Memory B cell (primary cell): ENCODE data around the gene CNIH3.

Experiments
- ATAC-seq: fragments of 150-1000 bp; cut with Tn5 transposase; 2 replicates; pipeline ENCODE4 v1.10.0; 2021; ENCODE audit warnings: low read depth, mild to moderate bottlenecking, moderate library complexity
- DNase-seq, 2 donors: peaks; one replicate each; pipeline ENCODE4 v3.0.0; 2022; ENCODE audit warnings: low spot score in 2 of 2
- H3K27ac Mint-ChIP-seq: one replicate; pipeline ENCODE4 v1.8.0; 2022; ENCODE audit warnings: mild to moderate bottlenecking, moderate library complexity, mixed read lengths
- H3K27me3 Mint-ChIP-seq: one replicate; pipeline ENCODE4 v1.8.0; 2022; ENCODE audit warnings: mixed read lengths
- H3K36me3 Mint-ChIP-seq: one replicate; pipeline ENCODE4 v1.8.0; 2022; ENCODE audit warnings: mild to moderate bottlenecking, mixed read lengths
- H3K4me1 Mint-ChIP-seq: one replicate; pipeline ENCODE4 v1.8.0; 2022; ENCODE audit warnings: mixed read lengths
- H3K4me3 Mint-ChIP-seq: one replicate; pipeline ENCODE4 v1.8.0; 2022; ENCODE audit warnings: mild to moderate bottlenecking, moderate library complexity, mixed read lengths
- H3K9me3 Mint-ChIP-seq: one replicate; pipeline ENCODE4 v1.8.0; 2022; ENCODE audit warnings: mixed read lengths

CNIH3 gene

GRCh38 chr1:224622831-224623230 is 6.7 kb downstream of the CNIH3 start:
- ATAC-seq (no peak), DNase-seq (no peak)
- Mint-ChIP-seq H3K9me3 (peaks cover 13% of the 10 kb centered on the region), H3K36me3 (peaks cover 5% of the 10 kb centered on the region), H3K4me3 (no peak overlapping the region), H3K27me3 (peaks cover 24% of the 10 kb centered on the region), H3K27ac (no peak overlapping the region), H3K4me1 (peaks cover 9% of the 10 kb centered on the region)

- Mint-ChIP-seq H3K4me3 (no peak overlapping the region), H3K27ac (no peak overlapping the region), H3K36me3 (peaks cover 5% of the 10 kb centered on the region), H3K9me3 (peaks cover 13% of the 10 kb centered on the region), H3K27me3 (peaks cover 23% of the 10 kb centered on the region), H3K4me1 (peaks cover 9% of the 10 kb centered on the region)
- ATAC-seq = no peak
- no peak for DNase-seq
Measured at GRCh38 chr1:224623310-224623714, 7.2 kb downstream of the CNIH3 start.

- H3K4me3 Mint-ChIP-seq = no peak overlapping the region
- H3K4me1 Mint-ChIP-seq = peaks cover 9% of the 10 kb centered on the region
- H3K27me3 Mint-ChIP-seq = peaks cover 24% of the 10 kb centered on the region
- peaks cover 5% of the 10 kb centered on the region for H3K36me3 Mint-ChIP-seq
- DNase-seq = no peak
- H3K27ac Mint-ChIP-seq = no peak overlapping the region
- H3K9me3 Mint-ChIP-seq = peaks cover 13% of the 10 kb centered on the region
- ATAC-seq = no peak
Measured at GRCh38 chr1:224623743-224624333, 7.7 kb downstream of the CNIH3 start.

GRCh38 chr1:224624432-224624831 is 8.3 kb downstream of the CNIH3 start:
- H3K27ac Mint-ChIP-seq = no peak overlapping the region
- H3K36me3 Mint-ChIP-seq = peaks cover 5% of the 10 kb centered on the region
- H3K4me1 Mint-ChIP-seq = peaks cover 9% of the 10 kb centered on the region
- ATAC-seq (no peak), DNase-seq (no peak)
- peaks cover 24% of the 10 kb centered on the region for H3K27me3 Mint-ChIP-seq
- peaks cover 13% of the 10 kb centered on the region for H3K9me3 Mint-ChIP-seq
- H3K4me3 Mint-ChIP-seq = no peak overlapping the region

GRCh38 chr1:224626042-224626441 is 9.9 kb downstream of the CNIH3 start:
- no peak for DNase-seq
- H3K27me3 Mint-ChIP-seq = peaks cover 24% of the 10 kb centered on the region
- H3K4me1 Mint-ChIP-seq = peaks cover 9% of the 10 kb centered on the region
- peaks cover 13% of the 10 kb centered on the region for H3K9me3 Mint-ChIP-seq
- H3K4me3 Mint-ChIP-seq = no peak overlapping the region
- no peak overlapping the region for H3K27ac Mint-ChIP-seq
- no peak for ATAC-seq
- peaks cover 5% of the 10 kb centered on the region for H3K36me3 Mint-ChIP-seq

- Mint-ChIP-seq H3K4me1 (no peaks in the 10 kb centered on the region), H3K4me3 (no peak overlapping the region), H3K9me3 (no peaks in the 10 kb centered on the region), H3K27me3 (peaks cover 10% of the 10 kb centered on the region), H3K27ac (no peak overlapping the region), H3K36me3 (no peaks in the 10 kb centered on the region)
- ATAC-seq (no peak), DNase-seq (no peak)
Measured at GRCh38 chr1:224629965-224630364, 13.8 kb downstream of the CNIH3 start.

DNA sequence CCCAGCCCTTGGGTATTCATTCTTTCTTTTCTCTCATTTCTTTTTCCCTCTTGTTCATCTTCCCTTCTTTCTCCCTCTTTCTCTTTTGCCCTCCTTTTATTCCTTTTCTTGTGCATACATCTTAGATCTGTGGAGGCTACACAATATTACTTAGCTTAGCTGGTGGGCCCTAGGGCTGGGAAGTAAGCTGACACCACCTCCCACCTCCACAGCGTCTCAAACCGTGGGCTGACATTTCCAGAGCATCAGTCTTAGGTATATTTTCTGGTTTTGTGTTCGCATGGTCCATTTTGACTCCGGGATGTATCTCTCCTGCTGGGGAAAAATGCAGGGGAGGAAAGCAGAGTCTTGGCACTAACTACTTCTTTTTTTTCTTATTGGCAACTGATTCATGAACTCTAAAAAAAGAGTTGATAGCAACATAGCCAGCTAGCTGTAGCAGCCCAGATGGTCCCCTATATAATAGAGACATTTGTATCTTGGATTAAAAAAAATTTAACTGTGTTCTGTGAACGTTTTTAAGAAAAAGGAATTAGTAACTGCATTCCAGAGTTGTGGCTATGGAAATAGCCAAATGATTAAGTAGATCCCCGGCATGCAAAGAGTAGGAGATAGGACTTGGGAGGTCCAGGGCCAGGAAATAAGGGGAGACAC is 15.5 kb downstream of the CNIH3 start:
- no peaks in the 10 kb centered on the region for H3K4me1 Mint-ChIP-seq
- peaks cover 10% of the 10 kb centered on the region for H3K27me3 Mint-ChIP-seq
- H3K36me3 Mint-ChIP-seq = no peaks in the 10 kb centered on the region
- no peak overlapping the region for H3K27ac Mint-ChIP-seq
- DNase-seq (no peak), ATAC-seq (no peak)
- H3K9me3 Mint-ChIP-seq = no peaks in the 10 kb centered on the region
- no peak overlapping the region for H3K4me3 Mint-ChIP-seq

DNA sequence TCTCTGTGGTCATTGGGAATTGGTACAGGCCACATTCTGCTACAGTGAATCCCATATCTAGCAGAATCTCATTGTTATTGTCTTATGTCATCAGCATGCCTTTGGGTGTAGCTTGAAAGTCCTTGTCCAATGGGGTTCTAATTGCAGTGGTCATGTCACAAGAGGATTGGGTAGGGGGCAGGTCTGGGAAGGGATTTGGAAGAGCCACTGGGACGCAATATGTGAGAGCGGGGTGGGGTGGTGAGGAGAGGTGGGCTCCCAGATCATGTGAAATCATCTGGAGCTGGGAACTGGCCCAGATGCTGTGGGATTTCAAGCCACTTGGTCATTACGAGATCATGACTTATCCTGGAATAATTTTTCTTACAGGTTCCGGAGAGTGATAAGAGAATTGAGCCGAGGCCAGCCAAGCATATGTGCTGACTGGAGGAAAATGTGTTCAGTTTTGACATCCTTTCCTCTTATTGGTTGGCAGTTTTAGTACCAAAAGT is 16.3 kb downstream of the CNIH3 start:
- H3K4me1 Mint-ChIP-seq = no peaks in the 10 kb centered on the region
- no peak for DNase-seq
- H3K36me3 Mint-ChIP-seq = no peaks in the 10 kb centered on the region
- no peaks in the 10 kb centered on the region for H3K9me3 Mint-ChIP-seq
- H3K27ac Mint-ChIP-seq = no peak overlapping the region
- H3K4me3 Mint-ChIP-seq = no peak overlapping the region
- H3K27me3 Mint-ChIP-seq = peaks cover 10% of the 10 kb centered on the region
- no peak for ATAC-seq

GRCh38 chr1:224632921-224633321 is 16.8 kb downstream of the CNIH3 start:
- ATAC-seq (no peak), DNase-seq (no peak)
- no peaks in the 10 kb centered on the region for H3K9me3 Mint-ChIP-seq
- H3K4me1 Mint-ChIP-seq = no peaks in the 10 kb centered on the region
- no peak overlapping the region for H3K4me3 Mint-ChIP-seq
- H3K27me3 Mint-ChIP-seq = peaks cover 10% of the 10 kb centered on the region
- no peaks in the 10 kb centered on the region for H3K36me3 Mint-ChIP-seq
- no peak overlapping the region for H3K27ac Mint-ChIP-seq

- Mint-ChIP-seq H3K4me1 (no peaks in the 10 kb centered on the region), H3K27ac (no peak overlapping the region), H3K4me3 (no peak overlapping the region), H3K9me3 (no peaks in the 10 kb centered on the region), H3K36me3 (no peaks in the 10 kb centered on the region), H3K27me3 (peaks cover 18% of the 10 kb centered on the region)
- ATAC-seq (no peak), DNase-seq (no peak)
Measured at GRCh38 chr1:224635356-224635755, 19.2 kb downstream of the CNIH3 start.

DNA sequence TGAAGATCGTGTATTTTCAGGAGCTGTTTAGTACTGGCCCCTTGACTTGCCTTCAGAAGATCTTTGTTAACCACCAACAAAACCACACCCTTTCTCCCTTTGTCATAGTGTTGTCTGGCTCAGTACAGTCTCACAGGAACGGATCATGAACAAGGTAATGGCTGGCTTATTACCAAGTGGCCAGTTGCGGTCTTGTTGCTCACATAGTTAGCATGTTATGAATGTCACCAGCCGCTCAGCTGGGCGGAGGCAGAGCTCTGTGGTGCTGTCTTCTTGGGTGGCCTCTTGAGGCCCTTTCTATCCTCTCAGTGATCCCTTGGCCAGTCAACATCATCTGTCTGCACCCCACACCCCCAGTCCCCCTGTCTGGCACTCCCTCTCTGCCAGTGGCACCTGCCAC is 21.4 kb downstream of the CNIH3 start:
- Mint-ChIP-seq H3K4me3 (no peak overlapping the region), H3K4me1 (no peaks in the 10 kb centered on the region), H3K27me3 (peaks cover 17% of the 10 kb centered on the region), H3K36me3 (no peaks in the 10 kb centered on the region), H3K27ac (no peak overlapping the region), H3K9me3 (no peaks in the 10 kb centered on the region)
- ATAC-seq (no peak), DNase-seq (no peak)

- no peak overlapping the region for H3K4me3 Mint-ChIP-seq
- DNase-seq (no peak), ATAC-seq (no peak)
- no peaks in the 10 kb centered on the region for H3K36me3 Mint-ChIP-seq
- no peaks in the 10 kb centered on the region for H3K9me3 Mint-ChIP-seq
- no peaks in the 10 kb centered on the region for H3K4me1 Mint-ChIP-seq
- peaks cover 18% of the 10 kb centered on the region for H3K27me3 Mint-ChIP-seq
- H3K27ac Mint-ChIP-seq = no peak overlapping the region
Measured at GRCh38 chr1:224637936-224638335, 21.8 kb downstream of the CNIH3 start.

- Mint-ChIP-seq H3K36me3 (no peaks in the 10 kb centered on the region), H3K27ac (no peak overlapping the region), H3K4me3 (no peak overlapping the region), H3K4me1 (no peaks in the 10 kb centered on the region), H3K27me3 (peaks cover 21% of the 10 kb centered on the region), H3K9me3 (no peaks in the 10 kb centered on the region)
- ATAC-seq (no peak), DNase-seq (no peak)
Measured at GRCh38 chr1:224639426-224639975, 23.4 kb downstream of the CNIH3 start.

- Mint-ChIP-seq H3K27ac (no peak overlapping the region), H3K27me3 (peaks cover 19% of the 10 kb centered on the region)
Measured at GRCh38 chr1:224640018-224640417, 23.9 kb downstream of the CNIH3 start.

DNA sequence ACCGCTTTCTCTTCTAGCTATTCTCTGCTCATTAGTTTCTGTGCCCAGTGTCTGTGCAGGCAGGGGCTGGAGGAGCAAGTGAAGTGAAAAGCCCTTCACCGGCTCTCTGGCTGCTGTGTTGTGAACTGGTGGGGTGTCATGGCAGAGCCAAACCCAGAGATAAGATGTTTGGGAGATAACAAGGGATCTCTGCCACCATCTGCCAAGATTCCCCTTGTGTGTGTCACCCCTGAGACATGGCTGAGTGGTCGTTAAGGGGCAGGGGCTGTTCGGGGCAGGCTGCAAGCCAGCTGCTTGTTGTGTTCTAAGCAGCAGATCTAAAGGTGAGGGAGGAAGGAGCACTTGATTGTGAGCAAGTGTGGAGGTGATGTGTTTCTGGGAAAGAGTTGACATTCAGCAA is 24.5 kb downstream of the CNIH3 start:
- DNase-seq (no peak), ATAC-seq (no peak)
- Mint-ChIP-seq H3K9me3 (no peaks in the 10 kb centered on the region), H3K4me1 (no peaks in the 10 kb centered on the region), H3K27me3 (peaks cover 19% of the 10 kb centered on the region), H3K36me3 (no peaks in the 10 kb centered on the region), H3K27ac (no peak overlapping the region), H3K4me3 (no peak overlapping the region)

More at GRCh38 chr1:224640018-224640417, 23.9 kb downstream of the CNIH3 start:
- ATAC-seq = no peak
- no peak for DNase-seq
- H3K9me3 Mint-ChIP-seq = no peaks in the 10 kb centered on the region
- H3K36me3 Mint-ChIP-seq = no peaks in the 10 kb centered on the region
- H3K4me3 Mint-ChIP-seq = no peak overlapping the region
- H3K4me1 Mint-ChIP-seq = no peaks in the 10 kb centered on the region
